Measurements from ENCODE around the gene KRT82.

Gene KRT82

DNA sequence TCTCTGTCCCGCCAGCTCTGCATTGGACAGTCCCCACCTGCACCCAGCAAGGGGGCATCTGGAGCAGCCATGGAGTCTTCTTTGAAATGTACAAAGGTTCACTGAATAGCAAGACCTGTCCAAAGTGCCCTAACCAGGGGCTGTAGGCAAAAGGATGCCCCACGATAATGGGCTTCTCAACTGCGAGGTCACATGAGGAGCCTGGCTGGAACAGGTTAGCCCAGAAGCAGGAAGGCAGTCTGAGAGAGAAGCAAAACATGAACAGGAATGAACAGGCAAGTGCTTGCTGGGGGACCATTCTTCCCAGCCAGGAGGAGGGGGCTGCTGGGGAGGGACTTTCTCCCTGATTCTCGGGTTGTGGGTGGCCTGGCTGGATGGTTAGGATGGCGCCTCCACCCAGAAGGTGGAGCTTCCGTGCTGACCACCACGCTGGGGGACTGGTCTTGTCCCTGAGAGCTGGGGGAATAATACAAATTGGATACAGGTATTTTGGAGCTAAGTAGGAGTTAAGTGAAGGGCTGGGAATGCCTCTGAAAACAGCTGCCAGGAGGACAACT is 46.0 kb downstream of the KRT82 start:
- no peak overlapping the region for H3K4me3 ChIP-seq (ENCODE audit: severe bottlenecking)
- no peak overlapping the region for H3K27ac ChIP-seq (ENCODE audit: poor library complexity, severe bottlenecking)
- no peak for ATAC-seq (ENCODE audit: low read depth)
- H3K4me1 ChIP-seq (ENCODE audit: insufficient read depth, poor library complexity, severe bottlenecking) = no peaks in the 10 kb centered on the region
- no peaks in the 10 kb centered on the region for H3K9me3 ChIP-seq (ENCODE audit: severe bottlenecking)
- DNase-seq (ENCODE audit: low spot score) = no peak
- TF ChIP-seq, protein P1, sequence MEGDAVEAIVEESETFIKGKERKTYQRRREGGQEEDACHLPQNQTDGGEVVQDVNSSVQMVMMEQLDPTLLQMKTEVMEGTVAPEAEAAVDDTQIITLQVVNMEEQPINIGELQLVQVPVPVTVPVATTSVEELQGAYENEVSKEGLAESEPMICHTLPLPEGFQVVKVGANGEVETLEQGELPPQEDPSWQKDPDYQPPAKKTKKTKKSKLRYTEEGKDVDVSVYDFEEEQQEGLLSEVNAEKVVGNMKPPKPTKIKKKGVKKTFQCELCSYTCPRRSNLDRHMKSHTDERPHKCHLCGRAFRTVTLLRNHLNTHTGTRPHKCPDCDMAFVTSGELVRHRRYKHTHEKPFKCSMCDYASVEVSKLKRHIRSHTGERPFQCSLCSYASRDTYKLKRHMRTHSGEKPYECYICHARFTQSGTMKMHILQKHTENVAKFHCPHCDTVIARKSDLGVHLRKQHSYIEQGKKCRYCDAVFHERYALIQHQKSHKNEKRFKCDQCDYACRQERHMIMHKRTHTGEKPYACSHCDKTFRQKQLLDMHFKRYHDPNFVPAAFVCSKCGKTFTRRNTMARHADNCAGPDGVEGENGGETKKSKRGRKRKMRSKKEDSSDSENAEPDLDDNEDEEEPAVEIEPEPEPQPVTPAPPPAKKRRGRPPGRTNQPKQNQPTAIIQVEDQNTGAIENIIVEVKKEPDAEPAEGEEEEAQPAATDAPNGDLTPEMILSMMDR (IDR thresholded peaks at IDR 0.05; ENCODE audit: poor library complexity, severe bottlenecking) = no peak
- no peaks in the 10 kb centered on the region for H3K36me3 ChIP-seq (ENCODE audit: low read depth)
- no peaks in the 10 kb centered on the region for H3K27me3 ChIP-seq (ENCODE audit: insufficient read depth, poor library complexity, severe bottlenecking)

DNA sequence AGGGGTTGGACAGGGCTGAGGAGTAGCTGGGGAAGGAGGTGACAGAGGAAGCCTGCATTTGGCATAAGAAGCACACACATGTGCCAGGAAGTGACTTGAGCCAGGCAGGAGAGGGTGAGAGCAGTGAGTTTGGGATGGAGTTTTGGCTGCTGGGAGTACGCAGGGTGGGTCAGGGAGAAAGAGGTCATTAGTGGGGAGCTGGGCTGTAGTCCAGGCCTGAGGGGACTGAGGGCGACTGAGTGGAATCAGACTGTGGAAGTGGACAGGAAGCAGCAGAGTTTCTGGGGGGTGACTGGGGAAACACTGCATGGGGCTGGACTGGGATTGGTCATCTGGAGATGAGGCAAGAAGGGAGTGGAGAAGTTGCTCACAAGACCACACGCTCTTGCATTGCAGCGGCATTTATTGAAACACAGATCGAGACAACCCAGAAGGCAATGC is 46.5 kb downstream of the KRT82 start:
- H3K4me3 ChIP-seq (ENCODE audit: severe bottlenecking) = no peak overlapping the region
- no peak overlapping the region for H3K27ac ChIP-seq (ENCODE audit: poor library complexity, severe bottlenecking)
- DNase-seq (ENCODE audit: low spot score) = no peak
- H3K4me1 ChIP-seq (ENCODE audit: insufficient read depth, poor library complexity, severe bottlenecking) = no peaks in the 10 kb centered on the region
- H3K27me3 ChIP-seq (ENCODE audit: insufficient read depth, poor library complexity, severe bottlenecking) = no peaks in the 10 kb centered on the region
- H3K36me3 ChIP-seq (ENCODE audit: low read depth) = no peaks in the 10 kb centered on the region
- no peak for ATAC-seq (ENCODE audit: low read depth)
- H3K9me3 ChIP-seq (ENCODE audit: severe bottlenecking) = no peaks in the 10 kb centered on the region
- TF ChIP-seq, protein P1 (IDR thresholded peaks at IDR 0.05; ENCODE audit: poor library complexity, severe bottlenecking) = no peak

DNA sequence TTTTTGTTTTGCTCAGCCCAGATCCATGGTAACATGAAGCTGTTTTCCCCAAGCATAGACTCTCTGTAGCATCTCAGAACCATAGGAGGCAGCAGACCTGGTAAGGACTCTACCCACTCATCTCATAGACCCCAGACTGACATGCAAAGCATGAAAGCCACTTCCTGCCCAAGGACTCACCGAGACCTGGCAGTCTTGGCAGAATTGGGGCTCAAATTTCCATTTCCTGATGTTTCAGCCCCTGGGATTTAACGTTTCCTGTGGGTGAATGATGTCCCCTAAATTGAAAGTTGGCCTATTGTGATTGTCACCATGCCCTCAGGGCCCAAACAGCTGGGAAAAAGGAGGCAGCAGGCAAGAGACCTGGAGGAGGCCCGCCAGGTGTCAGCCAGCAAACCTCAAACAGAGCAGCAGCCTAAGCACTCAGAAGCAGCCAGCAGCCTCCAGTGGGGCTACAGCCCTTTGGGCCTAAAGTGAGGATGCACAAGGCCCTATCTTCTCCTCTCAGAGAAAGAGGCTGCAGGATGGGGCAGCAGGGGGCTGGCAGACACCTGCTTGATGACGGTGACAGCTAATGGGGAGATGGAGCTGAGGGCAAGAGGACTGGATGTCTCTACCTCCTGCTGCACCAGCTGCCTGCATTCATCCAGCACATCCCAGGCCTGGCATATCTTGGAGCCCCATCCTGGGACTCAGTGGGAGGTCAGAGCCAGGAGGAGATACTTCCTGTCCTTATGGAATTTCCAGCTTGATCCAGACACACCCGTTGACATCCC is 47.4 kb downstream of the KRT82 start:
- Histone ChIP-seq H3K4me1 (ENCODE audit: insufficient read depth, poor library complexity, severe bottlenecking) (no peaks in the 10 kb centered on the region), H3K9me3 (ENCODE audit: severe bottlenecking) (no peaks in the 10 kb centered on the region), H3K27me3 (ENCODE audit: insufficient read depth, poor library complexity, severe bottlenecking) (no peaks in the 10 kb centered on the region), H3K4me3 (ENCODE audit: severe bottlenecking) (no peak overlapping the region), H3K36me3 (ENCODE audit: low read depth) (no peaks in the 10 kb centered on the region), H3K27ac (ENCODE audit: poor library complexity, severe bottlenecking) (no peak overlapping the region)
- DNase-seq (ENCODE audit: low spot score) (no peak), ATAC-seq (ENCODE audit: low read depth) (peak; percentile 51; the same call in 1 of the 3 replicates)
- TF ChIP-seq, protein P1 (IDR thresholded peaks at IDR 0.05; ENCODE audit: poor library complexity, severe bottlenecking) = no peak

DNA sequence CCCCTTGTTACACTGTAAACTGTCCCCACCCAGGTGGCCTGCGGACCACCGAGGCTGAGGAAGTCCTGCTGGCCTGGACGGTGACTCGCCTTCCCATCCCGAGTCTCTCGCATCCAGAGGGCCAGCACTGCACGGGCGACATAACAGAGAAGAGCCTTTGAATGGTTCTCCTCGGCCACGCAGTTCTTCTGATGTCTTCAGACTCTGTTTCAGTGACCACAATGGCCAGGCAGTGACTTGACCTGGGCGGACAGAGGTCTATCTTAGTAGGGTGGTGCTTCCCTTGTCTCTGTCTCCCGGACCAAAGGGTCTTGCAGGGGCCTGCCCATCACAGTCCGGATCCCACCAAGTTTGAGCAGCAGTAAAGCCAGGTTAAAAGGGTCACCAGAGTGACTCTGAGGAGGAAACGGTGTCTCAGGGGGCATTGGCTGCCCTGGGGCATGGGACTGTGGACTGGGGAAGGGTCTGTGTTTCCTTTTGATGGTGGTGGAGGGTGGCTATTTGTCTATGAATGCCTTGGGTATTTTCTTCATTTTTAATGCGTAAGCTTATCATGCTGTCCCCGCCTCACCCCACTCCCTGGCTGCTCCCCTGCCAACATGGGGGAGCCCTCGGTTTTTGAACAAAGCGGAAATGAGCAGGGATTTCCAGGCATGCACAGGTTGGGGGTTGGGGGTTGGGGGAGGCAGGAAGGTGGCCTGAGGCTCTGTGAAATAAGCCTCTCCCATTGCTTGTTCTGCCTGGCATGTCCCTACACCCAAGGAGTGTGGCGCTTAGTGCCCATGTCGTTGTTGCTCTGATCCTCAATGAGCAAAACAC is 49.2 kb downstream of the KRT82 start:
- H3K27me3 ChIP-seq (ENCODE audit: insufficient read depth, poor library complexity, severe bottlenecking) = no peaks in the 10 kb centered on the region
- DNase-seq (ENCODE audit: low spot score) (no peak), ATAC-seq (ENCODE audit: low read depth) (no peak)
- H3K27ac ChIP-seq (ENCODE audit: poor library complexity, severe bottlenecking) = no peak overlapping the region
- TF ChIP-seq, protein P1 (IDR thresholded peaks at IDR 0.05; ENCODE audit: poor library complexity, severe bottlenecking) = no peak
- no peaks in the 10 kb centered on the region for H3K36me3 ChIP-seq (ENCODE audit: low read depth)
- no peaks in the 10 kb centered on the region for H3K9me3 ChIP-seq (ENCODE audit: severe bottlenecking)
- no peak overlapping the region for H3K4me3 ChIP-seq (ENCODE audit: severe bottlenecking)
- H3K4me1 ChIP-seq (ENCODE audit: insufficient read depth, poor library complexity, severe bottlenecking) = no peaks in the 10 kb centered on the region

All from RWPE2 (cell line).